Liver (tissue), 9 donors: Measurements from ENCODE around the gene DOCK9. TPM values are rescaled to one million over a fixed set of nuclear protein-coding genes. Genes with fewer than 3 reads are reported as not detected.

ENCODE experiments used
- DNase-seq: peaks from one replicate; pipeline ENCODE4 v3.0.0-alpha.2; 2017; ENCODE audit warnings: low spot score
- H3K27ac ChIP-seq, 2 donors: one replicate each; pipeline ENCODE4 v1.7.0; 2013; ENCODE audit warnings: inconsistent platforms in 2 of 2, low read length in 2 of 2, control low read depth in 1 of 2, low read depth in 1 of 2, mild to moderate bottlenecking in 1 of 2
- H3K27me3 ChIP-seq, 4 donors: one replicate each; pipeline versions ENCODE4 v1.6.1 to v1.7.0; 2013; ENCODE audit warnings: low read length in 3 of 4, inconsistent platforms in 1 of 4, mild to moderate bottlenecking in 1 of 4, moderate library complexity in 1 of 4; ENCODE audit not compliant: control insufficient read depth in 4 of 4, insufficient read depth in 4 of 4
- H3K36me3 ChIP-seq, 4 donors: one replicate each; pipeline versions ENCODE4 v1.6.1 to v1.7.0; 2013; ENCODE audit warnings: low read length in 3 of 4, mild to moderate bottlenecking in 3 of 4, low read depth in 1 of 4, moderate library complexity in 1 of 4; ENCODE audit not compliant: control insufficient read depth in 4 of 4, insufficient read depth in 3 of 4
- H3K4me1 ChIP-seq, 4 donors: one replicate each; pipeline versions ENCODE4 v1.6.1 to v1.7.0; 2013; ENCODE audit warnings: low read length in 3 of 4, mild to moderate bottlenecking in 3 of 4, moderate library complexity in 1 of 4; ENCODE audit not compliant: control insufficient read depth in 4 of 4, insufficient read depth in 4 of 4
- H3K4me3 ChIP-seq, 3 donors: one replicate each; pipeline versions ENCODE4 v1.6.1 to v1.7.0; 2013; ENCODE audit warnings: low read length in 3 of 3, control low read depth in 1 of 3, low read depth in 1 of 3, mild to moderate bottlenecking in 1 of 3
- H3K9ac ChIP-seq, 2 donors: one replicate each; pipeline ENCODE4 v1.7.0; 2013; ENCODE audit warnings: low read length in 2 of 2, mild to moderate bottlenecking in 2 of 2, moderate library complexity in 2 of 2, control low read depth in 1 of 2, low read depth in 1 of 2
- H3K9me3 ChIP-seq, 4 donors: one replicate each; pipeline versions ENCODE4 v1.6.1 to v1.7.0; 2013; ENCODE audit warnings: low read length in 3 of 4; ENCODE audit not compliant: control insufficient read depth in 4 of 4
- EGR1 ChIP-seq, 2 donors: IDR thresholded peaks; 2 replicates each; pipeline ENCODE4 v1.6.1; 2016 to 2018; ENCODE audit warnings: antibody characterized with exemption in 2 of 2, low read depth in 2 of 2
- FOXA1 ChIP-seq: IDR thresholded peaks from 2 replicates; pipeline ENCODE4 v1.6.1; 2016; ENCODE audit warnings: antibody characterized with exemption
- FOXA2 ChIP-seq: IDR thresholded peaks from 2 replicates; pipeline ENCODE4 v1.6.1; 2016; ENCODE audit warnings: antibody characterized with exemption
- GABPA ChIP-seq, 2 donors: IDR thresholded peaks in 1 of 2; conservative IDR thresholded peaks in 1 of 2; 2 replicates each; pipeline ENCODE4 v1.6.1; 2016; ENCODE audit warnings: antibody characterized with exemption in 2 of 2, mild to moderate bottlenecking in 1 of 2, moderate library complexity in 1 of 2
- HNF4A ChIP-seq, 2 donors: conservative IDR thresholded peaks; 2 replicates each; pipeline ENCODE4 v1.6.1; 2016; ENCODE audit warnings: antibody characterized with exemption in 2 of 2, mild to moderate bottlenecking in 2 of 2
- HNF4G ChIP-seq: IDR thresholded peaks from 2 replicates; pipeline ENCODE4 v1.6.1; 2016; ENCODE audit warnings: antibody characterized with exemption
- JUND ChIP-seq, 2 donors: IDR thresholded peaks; 2 replicates each; pipeline ENCODE4 v1.6.1; 2016; ENCODE audit warnings: antibody characterized with exemption in 2 of 2
- NR2F2 ChIP-seq: IDR thresholded peaks from 2 replicates; pipeline ENCODE4 v1.6.1; 2016; ENCODE audit warnings: antibody characterized with exemption
- RAD21 ChIP-seq, 2 donors: IDR thresholded peaks; 2 replicates each; pipeline ENCODE4 v1.6.1; 2016; ENCODE audit warnings: antibody characterized with exemption in 2 of 2, mild to moderate bottlenecking in 2 of 2
- SP1 ChIP-seq: IDR thresholded peaks from 2 replicates; pipeline ENCODE4 v1.6.1; 2018; ENCODE audit warnings: antibody characterized with exemption, mild to moderate bottlenecking
- TAF1 ChIP-seq: conservative IDR thresholded peaks from 2 replicates; pipeline ENCODE4 v1.6.1; 2016; ENCODE audit warnings: antibody characterized with exemption, mild to moderate bottlenecking
- YY1 ChIP-seq: IDR thresholded peaks from 2 replicates; pipeline ENCODE4 v1.6.1; 2016; ENCODE audit warnings: antibody characterized with exemption, mild to moderate bottlenecking
- WGBS: extraction: QIAGEN DNeasy Blood & Tissue Kit; methylation state at CpG from one replicate; pipeline ENCODE4 v1.1.7; 2013; 5-methylcytosine and 5-hydroxymethylcytosine counted together
- polyA plus RNA-seq, 2 donors: library from polyadenylated mRNA; stranded (reverse) in 1 of 2; unstranded in 1 of 2; fragments of 200-250 nt in 1 of 2; fragments of >200 nt in 1 of 2; fragmentation: Nextera tagmentation in 1 of 2; extraction: Ambion mirVana in 1 of 2; gene quantifications; one replicate each; pipeline versions ENCODE4 v1.2.1 to v1.2.3, GENCODE V29; 2013 to 2015
- total RNA-seq, 2 donors: library from RNA; depleted of rRNA; stranded (reverse); fragments of >200 nt; gene quantifications; one replicate each; pipeline ENCODE4 v1.2.3, GENCODE V29; 2014
- TF ChIP-seq, protein P1 (sequence below): IDR thresholded peaks from 2 replicates; pipeline ENCODE4 v1.6.1; 2016; ENCODE audit warnings: antibody characterized with exemption, mild to moderate bottlenecking
- TF ChIP-seq, protein P2 (sequence below): IDR thresholded peaks from 2 replicates; pipeline ENCODE4 v1.6.1; 2016; ENCODE audit warnings: antibody characterized with exemption
- TF ChIP-seq, protein P3 (sequence below): IDR thresholded peaks from 2 replicates; pipeline ENCODE4 v1.6.1; 2016; ENCODE audit warnings: antibody characterized with exemption
- TF ChIP-seq, protein P4 (sequence below): fragments of 150-350 bp; IDR thresholded peaks from 2 replicates; pipeline ENCODE4 v1.5.1; 2017; ENCODE audit warnings: improper control_type of control experiment, low read depth, low read length; ENCODE audit not compliant: missing input control
- donor health status: healthy.
- donor health status: healthy.
- donor health status: healthy.
- donor health status: healthy.
- donor health status: healthy.

The DOCK9 gene
- total and polyA plus RNA-seq, 4 donors: 5.4 to 31.3 (median 10.6) TPM

DNA sequence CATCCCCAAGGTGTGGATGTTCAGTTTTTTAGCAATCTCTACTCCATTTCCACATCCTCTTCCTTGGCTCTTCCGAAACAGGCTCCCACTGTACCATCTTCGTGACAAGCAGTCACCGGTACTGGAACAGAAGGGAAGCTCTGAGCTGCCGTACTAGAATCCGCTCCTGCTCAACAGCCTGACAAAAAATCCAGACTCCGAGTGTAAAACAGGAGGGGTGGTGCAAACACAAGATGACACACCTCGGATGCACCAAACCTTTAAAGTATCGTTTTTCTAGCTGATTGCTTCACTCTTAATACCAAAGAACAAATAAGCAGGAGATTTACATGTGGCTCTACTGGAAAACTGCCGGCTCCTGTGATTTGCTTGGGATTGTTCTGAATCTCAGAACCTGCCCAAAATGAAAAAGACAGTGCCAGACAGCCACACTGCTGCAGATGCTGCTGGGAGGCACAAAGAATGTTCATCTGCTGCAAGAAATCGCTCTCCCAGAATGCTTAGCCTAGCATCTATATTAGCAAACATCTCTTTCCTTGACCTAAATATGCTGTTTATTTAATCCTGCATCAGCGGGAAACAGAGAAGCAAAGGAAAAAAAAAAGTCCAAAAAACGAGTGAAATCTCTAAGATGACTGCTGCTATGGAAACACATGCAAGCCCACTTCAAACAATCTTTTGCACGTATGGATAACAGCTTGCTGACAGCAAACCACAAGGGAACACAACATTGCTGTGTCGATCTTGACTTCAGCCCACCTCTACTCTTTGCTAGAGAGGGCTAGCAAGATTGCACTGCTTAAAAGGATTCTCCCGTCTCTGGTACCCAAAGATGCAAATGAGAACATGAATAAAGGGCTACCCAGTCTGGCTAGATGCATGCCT, 38.0 kb upstream of the DOCK9 start:
- H3K9ac ChIP-seq: no peak overlapping the region
- H3K9me3 ChIP-seq: no peaks in the 10 kb centered on the region
- no peak for TF ChIP-seq TAF1
- TF ChIP-seq, protein P1, sequence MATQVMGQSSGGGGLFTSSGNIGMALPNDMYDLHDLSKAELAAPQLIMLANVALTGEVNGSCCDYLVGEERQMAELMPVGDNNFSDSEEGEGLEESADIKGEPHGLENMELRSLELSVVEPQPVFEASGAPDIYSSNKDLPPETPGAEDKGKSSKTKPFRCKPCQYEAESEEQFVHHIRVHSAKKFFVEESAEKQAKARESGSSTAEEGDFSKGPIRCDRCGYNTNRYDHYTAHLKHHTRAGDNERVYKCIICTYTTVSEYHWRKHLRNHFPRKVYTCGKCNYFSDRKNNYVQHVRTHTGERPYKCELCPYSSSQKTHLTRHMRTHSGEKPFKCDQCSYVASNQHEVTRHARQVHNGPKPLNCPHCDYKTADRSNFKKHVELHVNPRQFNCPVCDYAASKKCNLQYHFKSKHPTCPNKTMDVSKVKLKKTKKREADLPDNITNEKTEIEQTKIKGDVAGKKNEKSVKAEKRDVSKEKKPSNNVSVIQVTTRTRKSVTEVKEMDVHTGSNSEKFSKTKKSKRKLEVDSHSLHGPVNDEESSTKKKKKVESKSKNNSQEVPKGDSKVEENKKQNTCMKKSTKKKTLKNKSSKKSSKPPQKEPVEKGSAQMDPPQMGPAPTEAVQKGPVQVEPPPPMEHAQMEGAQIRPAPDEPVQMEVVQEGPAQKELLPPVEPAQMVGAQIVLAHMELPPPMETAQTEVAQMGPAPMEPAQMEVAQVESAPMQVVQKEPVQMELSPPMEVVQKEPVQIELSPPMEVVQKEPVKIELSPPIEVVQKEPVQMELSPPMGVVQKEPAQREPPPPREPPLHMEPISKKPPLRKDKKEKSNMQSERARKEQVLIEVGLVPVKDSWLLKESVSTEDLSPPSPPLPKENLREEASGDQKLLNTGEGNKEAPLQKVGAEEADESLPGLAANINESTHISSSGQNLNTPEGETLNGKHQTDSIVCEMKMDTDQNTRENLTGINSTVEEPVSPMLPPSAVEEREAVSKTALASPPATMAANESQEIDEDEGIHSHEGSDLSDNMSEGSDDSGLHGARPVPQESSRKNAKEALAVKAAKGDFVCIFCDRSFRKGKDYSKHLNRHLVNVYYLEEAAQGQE: no peak
- TF ChIP-seq, protein P2, sequence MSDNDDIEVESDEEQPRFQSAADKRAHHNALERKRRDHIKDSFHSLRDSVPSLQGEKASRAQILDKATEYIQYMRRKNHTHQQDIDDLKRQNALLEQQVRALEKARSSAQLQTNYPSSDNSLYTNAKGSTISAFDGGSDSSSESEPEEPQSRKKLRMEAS: no peak
- TF ChIP-seq GABPA (IDR thresholded peaks at IDR 0.05 in 1 of 2, conservative IDR thresholded peaks at IDR 0.05 in 1 of 2): no peak
- TF ChIP-seq, protein P3, sequence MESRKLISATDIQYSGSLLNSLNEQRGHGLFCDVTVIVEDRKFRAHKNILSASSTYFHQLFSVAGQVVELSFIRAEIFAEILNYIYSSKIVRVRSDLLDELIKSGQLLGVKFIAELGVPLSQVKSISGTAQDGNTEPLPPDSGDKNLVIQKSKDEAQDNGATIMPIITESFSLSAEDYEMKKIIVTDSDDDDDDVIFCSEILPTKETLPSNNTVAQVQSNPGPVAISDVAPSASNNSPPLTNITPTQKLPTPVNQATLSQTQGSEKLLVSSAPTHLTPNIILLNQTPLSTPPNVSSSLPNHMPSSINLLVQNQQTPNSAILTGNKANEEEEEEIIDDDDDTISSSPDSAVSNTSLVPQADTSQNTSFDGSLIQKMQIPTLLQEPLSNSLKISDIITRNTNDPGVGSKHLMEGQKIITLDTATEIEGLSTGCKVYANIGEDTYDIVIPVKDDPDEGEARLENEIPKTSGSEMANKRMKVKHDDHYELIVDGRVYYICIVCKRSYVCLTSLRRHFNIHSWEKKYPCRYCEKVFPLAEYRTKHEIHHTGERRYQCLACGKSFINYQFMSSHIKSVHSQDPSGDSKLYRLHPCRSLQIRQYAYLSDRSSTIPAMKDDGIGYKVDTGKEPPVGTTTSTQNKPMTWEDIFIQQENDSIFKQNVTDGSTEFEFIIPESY: no peak
- no peak for TF ChIP-seq SP1
- TF ChIP-seq HNF4G: no peak
- DNase-seq: no peak
- H3K4me3 ChIP-seq: no peak overlapping the region
- H3K4me1 ChIP-seq: no peaks in the 10 kb centered on the region
- 74% methylated on average over 15 of the region's 15 CpGs for WGBS
- H3K27me3 ChIP-seq: no peaks in the 10 kb centered on the region
- H3K27ac ChIP-seq: no peak overlapping the region
- no peaks in the 10 kb centered on the region for H3K36me3 ChIP-seq

DNA sequence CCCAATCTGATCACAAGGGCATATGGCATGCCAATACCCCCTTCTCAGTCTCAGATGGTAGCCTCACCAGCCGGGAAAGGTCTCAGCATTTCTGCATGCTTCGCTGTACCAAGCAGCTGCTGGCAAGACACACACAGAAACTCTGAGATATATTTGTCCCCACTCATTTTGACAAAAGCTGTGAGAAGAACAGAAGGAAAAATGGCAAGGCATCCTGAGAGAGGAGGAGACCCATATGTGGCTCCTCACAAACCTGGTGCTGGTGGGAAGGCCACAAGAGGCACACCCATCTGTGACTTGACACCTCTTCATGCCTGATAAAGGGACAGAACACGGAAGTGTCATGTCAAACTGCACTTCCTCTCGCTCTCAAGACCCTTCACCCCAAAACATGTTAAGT, 36.7 kb upstream of the DOCK9 start:
- no peaks in the 10 kb centered on the region for H3K4me1 ChIP-seq
- no peaks in the 10 kb centered on the region for H3K36me3 ChIP-seq
- TF ChIP-seq YY1 (no peak), JUND (IDR thresholded peaks at IDR 0.05) (no peak), RAD21 (IDR thresholded peaks at IDR 0.05) (no peak), EGR1 (IDR thresholded peaks at IDR 0.05; ENCODE audit: low read depth in 2 of 2) (no peak), HNF4G (no peak), FOXA2 (no peak), GABPA (IDR thresholded peaks at IDR 0.05 in 1 of 2, conservative IDR thresholded peaks at IDR 0.05 in 1 of 2) (no peak), SP1 (no peak), NR2F2 (no peak), FOXA1 (no peak), HNF4A (conservative IDR thresholded peaks at IDR 0.05) (no peak), TAF1 (no peak)
- TF ChIP-seq, protein P4, sequence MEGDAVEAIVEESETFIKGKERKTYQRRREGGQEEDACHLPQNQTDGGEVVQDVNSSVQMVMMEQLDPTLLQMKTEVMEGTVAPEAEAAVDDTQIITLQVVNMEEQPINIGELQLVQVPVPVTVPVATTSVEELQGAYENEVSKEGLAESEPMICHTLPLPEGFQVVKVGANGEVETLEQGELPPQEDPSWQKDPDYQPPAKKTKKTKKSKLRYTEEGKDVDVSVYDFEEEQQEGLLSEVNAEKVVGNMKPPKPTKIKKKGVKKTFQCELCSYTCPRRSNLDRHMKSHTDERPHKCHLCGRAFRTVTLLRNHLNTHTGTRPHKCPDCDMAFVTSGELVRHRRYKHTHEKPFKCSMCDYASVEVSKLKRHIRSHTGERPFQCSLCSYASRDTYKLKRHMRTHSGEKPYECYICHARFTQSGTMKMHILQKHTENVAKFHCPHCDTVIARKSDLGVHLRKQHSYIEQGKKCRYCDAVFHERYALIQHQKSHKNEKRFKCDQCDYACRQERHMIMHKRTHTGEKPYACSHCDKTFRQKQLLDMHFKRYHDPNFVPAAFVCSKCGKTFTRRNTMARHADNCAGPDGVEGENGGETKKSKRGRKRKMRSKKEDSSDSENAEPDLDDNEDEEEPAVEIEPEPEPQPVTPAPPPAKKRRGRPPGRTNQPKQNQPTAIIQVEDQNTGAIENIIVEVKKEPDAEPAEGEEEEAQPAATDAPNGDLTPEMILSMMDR: no peak
- TF ChIP-seq, protein P1: no peak
- TF ChIP-seq, protein P2: no peak
- TF ChIP-seq, protein P3: no peak

More for the DNA sequence above, 36.7 kb upstream of the DOCK9 start:
- Histone ChIP-seq H3K4me3 (no peak overlapping the region), H3K27ac (no peak overlapping the region), H3K9me3 (no peaks in the 10 kb centered on the region), H3K27me3 (no peaks in the 10 kb centered on the region), H3K9ac (no peak overlapping the region)
- DNase-seq: no peak
- WGBS: 90% methylated on average over 4 of the region's 4 CpGs
